ENCODE data around the gene CYP4F12. TPM values are rescaled to one million over a fixed set of nuclear protein-coding genes. Genes with fewer than 3 reads are reported as not detected.

Gene CYP4F12
- total RNA-seq, 1 experiment from 2014 or later, result not detected

- Histone ChIP-seq H3K23ac (ENCODE audit: insufficient read length, low read depth, low read length) (no peak overlapping the region), H2BK15ac (ENCODE audit: low read depth, low read length) (no peak overlapping the region), H2BK5ac (ENCODE audit: insufficient read length, low read length) (no peak overlapping the region), H3K4ac (ENCODE audit: low read depth, low read length) (no peak overlapping the region), H4K20me1 (ENCODE audit: control insufficient read depth, insufficient read depth, insufficient read length) (no peaks in the 10 kb centered on the region), H3K27ac (ENCODE audit: insufficient read length, low read depth, low read length) (no peak overlapping the region), H3K4me2 (ENCODE audit: insufficient read depth, insufficient read length, low read length) (no peak overlapping the region), H3K9ac (ENCODE audit: extremely low read depth, insufficient read length, low read length) (no peak overlapping the region), H3K9me3 (ENCODE audit: control insufficient read depth, low read depth, low read length) (peaks cover 83% of the 10 kb centered on the region), H2AFZ (ENCODE audit: low read length) (no peak overlapping the region), H4K91ac (ENCODE audit: insufficient read length, low read depth, low read length) (no peak overlapping the region), H4K8ac (replicated peaks; ENCODE audit: insufficient read length, low read depth, low read length) (no peak overlapping the region), H3K23me2 (ENCODE audit: insufficient read length, low read depth, low read length, poor library complexity, severe bottlenecking) (no peaks in the 10 kb centered on the region), H2BK20ac (ENCODE audit: low read depth, low read length, poor library complexity, severe bottlenecking) (no peak overlapping the region), H3T11ph (ENCODE audit: low read length) (no peak overlapping the region), H3K14ac (ENCODE audit: insufficient read depth, low read length) (no peak overlapping the region), H3K56ac (ENCODE audit: insufficient read length, low read depth, low read length) (no peak overlapping the region), H3K4me1 (ENCODE audit: insufficient read depth, low read length) (no peaks in the 10 kb centered on the region), H4K5ac (ENCODE audit: insufficient read length, low read depth, low read length) (no peak overlapping the region), H2BK12ac (ENCODE audit: insufficient read length, low read depth, low read length) (no peak overlapping the region), H2AK5ac (ENCODE audit: insufficient read length, low read length) (no peak overlapping the region), H3K18ac (ENCODE audit: insufficient read length, low read depth, low read length) (no peak overlapping the region), H3K79me2 (ENCODE audit: insufficient read depth, low read length) (no peaks in the 10 kb centered on the region), H3K79me1 (ENCODE audit: insufficient read depth, low read depth, low read length, poor library complexity, severe bottlenecking) (no peaks in the 10 kb centered on the region), H2BK120ac (ENCODE audit: low read depth, low read length, poor library complexity, severe bottlenecking) (no peak overlapping the region), H3K27me3 (ENCODE audit: insufficient read depth, low read length) (no peaks in the 10 kb centered on the region)
- peaks cover 63 to 70% of the 10 kb centered on the region in 2 experiments for H3K9me3 Mint-ChIP-seq
- peaks cover 9 to 18% (median 14%) of the 10 kb centered on the region in 3 experiments; a peak in 6 of 7 replicates for H3K36me3 Mint-ChIP-seq (ENCODE audit: insufficient read depth in 1 of 3, low read depth in 3 of 3)
- no peak overlapping the region for H3K4me3 Mint-ChIP-seq
- no peaks in the 10 kb centered on the region for H3K4me1 Mint-ChIP-seq
- no peak for DNase-seq
- TF ChIP-seq, protein P1, sequence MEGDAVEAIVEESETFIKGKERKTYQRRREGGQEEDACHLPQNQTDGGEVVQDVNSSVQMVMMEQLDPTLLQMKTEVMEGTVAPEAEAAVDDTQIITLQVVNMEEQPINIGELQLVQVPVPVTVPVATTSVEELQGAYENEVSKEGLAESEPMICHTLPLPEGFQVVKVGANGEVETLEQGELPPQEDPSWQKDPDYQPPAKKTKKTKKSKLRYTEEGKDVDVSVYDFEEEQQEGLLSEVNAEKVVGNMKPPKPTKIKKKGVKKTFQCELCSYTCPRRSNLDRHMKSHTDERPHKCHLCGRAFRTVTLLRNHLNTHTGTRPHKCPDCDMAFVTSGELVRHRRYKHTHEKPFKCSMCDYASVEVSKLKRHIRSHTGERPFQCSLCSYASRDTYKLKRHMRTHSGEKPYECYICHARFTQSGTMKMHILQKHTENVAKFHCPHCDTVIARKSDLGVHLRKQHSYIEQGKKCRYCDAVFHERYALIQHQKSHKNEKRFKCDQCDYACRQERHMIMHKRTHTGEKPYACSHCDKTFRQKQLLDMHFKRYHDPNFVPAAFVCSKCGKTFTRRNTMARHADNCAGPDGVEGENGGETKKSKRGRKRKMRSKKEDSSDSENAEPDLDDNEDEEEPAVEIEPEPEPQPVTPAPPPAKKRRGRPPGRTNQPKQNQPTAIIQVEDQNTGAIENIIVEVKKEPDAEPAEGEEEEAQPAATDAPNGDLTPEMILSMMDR (conservative IDR thresholded peaks at IDR 0.05), result no peak
- WGBS (ENCODE audit: extremely low coverage, insufficient read length, low lambda C conversion rate), result no CpG with 5 or more reads among the region's 9 CpGs
- H3K27me3 Mint-ChIP-seq (ENCODE audit: low read depth), result peaks cover 1% of the 10 kb centered on the region
- H3K27ac Mint-ChIP-seq, result no peak overlapping the region
These were observed 328 bp downstream of the CYP4F12 start for GRCh38 chr19:15673176-15673654.

Data from H9 (cell line).